ENCODE results near the gene UGT1A8. TPM values are rescaled to one million over a fixed set of nuclear protein-coding genes. Genes with fewer than 3 reads are reported as not detected.
"Not testable (repeated sequence)": the region's sequence is repeated elsewhere in the genome, so short reads cannot be mapped to it uniquely, and the experiment has no call there.

The UGT1A8 gene
- total RNA-seq: not detected
- polyA plus RNA-seq: under 1 TPM in 1 of 3 donors, not detected in 2; 0.05 TPM
- long read RNA-seq, donor 1: 0 reads
- long read RNA-seq, donor 2: 0 reads
- long read RNA-seq, donor 3: 0 reads
- long read RNA-seq, donor 4: 0 reads
- long read RNA-seq, donor 5: 0 reads
- long read RNA-seq, donor 6: 0 reads
- long read RNA-seq, donor 7: 0 reads
- long read RNA-seq, donor 8: 0 reads
- long read RNA-seq, donor 9: 0 reads
- long read RNA-seq, donor 10: 0 reads

GRCh38 chr2:233617476-233617875 lies at the start of gene UGT1A8:
Gene UGT1A8 (plus strand): TSS chr2:233617633. CDS start chr2:233617708, 75 bp downstream.
- H3K9me3 ChIP-seq (replicated peaks in 1 of 3); DNase-seq; H3K36me3 ChIP-seq (replicated peaks in 1 of 2); H3K27ac ChIP-seq; H3K4me1 ChIP-seq (replicated peaks in 1 of 2); intact Hi-C loops (cut with DNase I); H3K27me3 ChIP-seq; H3K4me3 ChIP-seq: not testable (repeated sequence)
- WGBS, 4 donors: 72 to 82% (median 77%) methylated on average over 5 of the region's 5 CpGs

- H3K4me1 ChIP-seq (replicated peaks in 1 of 2): no peaks in the 10 kb centered on the region
- H3K36me3 ChIP-seq (replicated peaks in 1 of 2): no peaks in the 10 kb centered on the region
- H3K4me3 ChIP-seq: no peak overlapping the region
- TF ChIP-seq POLR2A (IDR thresholded peaks at IDR 0.05) (no peak), CTCF (IDR thresholded peaks at IDR 0.05) (no peak)
- H3K27me3 ChIP-seq: no peaks in the 10 kb centered on the region
- intact Hi-C loops (cut with DNase I): no loop called here
- H3K27ac ChIP-seq: no peak overlapping the region
- WGBS, 4 donors: 28 to 62% (median 44%) methylated on average over 1 of the region's 1 CpG
- no peak for DNase-seq
- H3K9me3 ChIP-seq (replicated peaks in 1 of 3): no peaks in the 10 kb centered on the region
These were observed 46.4 kb upstream of the UGT1A8 start for GRCh38 chr2:233571001-233571400.

GRCh38 chr2:233571462-233571861 lies 46.0 kb upstream of the UGT1A8 start:
- no peak for DNase-seq
- no peak overlapping the region for H3K27ac ChIP-seq
- H3K27me3 ChIP-seq: no peaks in the 10 kb centered on the region
- H3K9me3 ChIP-seq (replicated peaks in 1 of 3): no peaks in the 10 kb centered on the region
- intact Hi-C loops (cut with DNase I): no loop called here
- no peak overlapping the region for H3K4me3 ChIP-seq
- H3K36me3 ChIP-seq (replicated peaks in 1 of 2): no peaks in the 10 kb centered on the region
- no peak for TF ChIP-seq POLR2A (IDR thresholded peaks at IDR 0.05)
- TF ChIP-seq CTCF (IDR thresholded peaks at IDR 0.05): no peak
- no peaks in the 10 kb centered on the region for H3K4me1 ChIP-seq (replicated peaks in 1 of 2)
- WGBS, 4 donors: 80 to 87% (median 82%) methylated on average over 2 of the region's 2 CpGs

GRCh38 chr2:233572468-233572867 lies 45.0 kb upstream of the UGT1A8 start:
- intact Hi-C loops (cut with DNase I): no loop called here
- Histone ChIP-seq H3K9me3 (replicated peaks in 1 of 3) (no peaks in the 10 kb centered on the region), H3K27ac (no peak overlapping the region), H3K4me1 (replicated peaks in 1 of 2) (no peaks in the 10 kb centered on the region), H3K27me3 (no peaks in the 10 kb centered on the region), H3K4me3 (no peak overlapping the region), H3K36me3 (replicated peaks in 1 of 2) (no peaks in the 10 kb centered on the region)
- TF ChIP-seq CTCF (IDR thresholded peaks at IDR 0.05): no peak
- no peak for TF ChIP-seq POLR2A (IDR thresholded peaks at IDR 0.05)
- WGBS, 4 donors: 81 to 97% (median 86%) methylated on average over 4 of the region's 4 CpGs
- DNase-seq: no peak

GRCh38 chr2:233577341-233577740 lies 40.1 kb upstream of the UGT1A8 start:
- H3K4me3 ChIP-seq; H3K27ac ChIP-seq; intact Hi-C loops (cut with DNase I); H3K4me1 ChIP-seq (replicated peaks in 1 of 2); H3K36me3 ChIP-seq (replicated peaks in 1 of 2); H3K27me3 ChIP-seq; H3K9me3 ChIP-seq (replicated peaks in 1 of 3); DNase-seq: not testable (repeated sequence)
- WGBS, 4 donors: 50 to 74% (median 67%) methylated on average over 5 of the region's 5 CpGs

- DNase-seq; H3K27me3 ChIP-seq; H3K36me3 ChIP-seq (replicated peaks in 1 of 2); intact Hi-C loops (cut with DNase I); H3K27ac ChIP-seq; H3K9me3 ChIP-seq (replicated peaks in 1 of 3); H3K4me1 ChIP-seq (replicated peaks in 1 of 2); H3K4me3 ChIP-seq: not testable (repeated sequence)
- 78 to 88% (median 83%) methylated on average over 7 to 34 of the region's 35 CpGs for WGBS, 4 donors
These were observed 34.0 kb upstream of the UGT1A8 start for GRCh38 chr2:233583217-233583965.

All from adrenal gland (tissue), 19 donors.